ENCODE data around the gene RNU5B-1.

GRCh38 chr15:65307978-65308377 lies 3.5 kb downstream of the RNU5B-1 start:
- TF ChIP-seq SP1 (IDR thresholded peaks at IDR 0.05) (no peak), CTCF (IDR thresholded peaks at IDR 0.05; ENCODE audit: low read depth, low read length, missing input control) (no peak), MAX (IDR thresholded peaks at IDR 0.05) (no peak), TAF1 (conservative IDR thresholded peaks at IDR 0.05) (no peak)

Measured in liver (tissue), 3 donors.